Choroid plexus epithelial cell (primary cell): Measurements from ENCODE around the gene SLC23A1.
"Not testable (repeated sequence)": the region's sequence is repeated elsewhere in the genome, so short reads cannot be mapped to it uniquely, and the experiment has no call there.

ENCODE experiments used
- DNase-seq: peaks from one replicate; pipeline ENCODE4 v3.0.0-alpha.2; 2010; ENCODE audit warnings: low read depth
- H3K4me3 ChIP-seq: 2 replicates; pipeline ENCODE4 v1.5.1; 2011; ENCODE audit warnings: low read depth, mild to moderate bottlenecking, control low read depth, low read length, moderate library complexity
- TF ChIP-seq, protein P1 (sequence below): conservative IDR thresholded peaks from 2 replicates; pipeline ENCODE4 v1.5.1; 2011; ENCODE audit warnings: low read depth, mild to moderate bottlenecking, control low read depth, inconsistent platforms, low read length, moderate library complexity

The SLC23A1 gene

DNA sequence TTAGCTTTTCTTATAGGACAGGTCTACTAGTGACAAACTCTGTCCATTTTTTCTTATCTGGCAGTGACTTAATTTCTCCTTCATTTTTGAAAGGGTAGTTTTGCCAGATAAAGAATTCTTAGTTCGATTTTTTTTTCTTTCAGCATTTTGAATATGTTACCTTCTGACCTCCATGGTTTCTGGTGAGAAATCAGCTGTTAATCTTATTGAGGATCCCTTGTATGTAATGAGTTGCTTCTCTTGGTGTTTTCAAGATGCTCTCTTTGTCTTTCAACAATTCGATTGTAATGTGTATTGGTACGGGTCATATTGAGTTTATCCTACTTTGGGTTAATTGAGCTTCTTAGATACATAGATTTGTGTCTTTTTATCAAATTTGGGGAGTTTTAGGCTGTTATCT is 28.9 kb downstream of the SLC23A1 start:
- TF ChIP-seq, protein P1, sequence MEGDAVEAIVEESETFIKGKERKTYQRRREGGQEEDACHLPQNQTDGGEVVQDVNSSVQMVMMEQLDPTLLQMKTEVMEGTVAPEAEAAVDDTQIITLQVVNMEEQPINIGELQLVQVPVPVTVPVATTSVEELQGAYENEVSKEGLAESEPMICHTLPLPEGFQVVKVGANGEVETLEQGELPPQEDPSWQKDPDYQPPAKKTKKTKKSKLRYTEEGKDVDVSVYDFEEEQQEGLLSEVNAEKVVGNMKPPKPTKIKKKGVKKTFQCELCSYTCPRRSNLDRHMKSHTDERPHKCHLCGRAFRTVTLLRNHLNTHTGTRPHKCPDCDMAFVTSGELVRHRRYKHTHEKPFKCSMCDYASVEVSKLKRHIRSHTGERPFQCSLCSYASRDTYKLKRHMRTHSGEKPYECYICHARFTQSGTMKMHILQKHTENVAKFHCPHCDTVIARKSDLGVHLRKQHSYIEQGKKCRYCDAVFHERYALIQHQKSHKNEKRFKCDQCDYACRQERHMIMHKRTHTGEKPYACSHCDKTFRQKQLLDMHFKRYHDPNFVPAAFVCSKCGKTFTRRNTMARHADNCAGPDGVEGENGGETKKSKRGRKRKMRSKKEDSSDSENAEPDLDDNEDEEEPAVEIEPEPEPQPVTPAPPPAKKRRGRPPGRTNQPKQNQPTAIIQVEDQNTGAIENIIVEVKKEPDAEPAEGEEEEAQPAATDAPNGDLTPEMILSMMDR = no peak
- H3K4me3 ChIP-seq = no peak overlapping the region
- no peak for DNase-seq

DNA sequence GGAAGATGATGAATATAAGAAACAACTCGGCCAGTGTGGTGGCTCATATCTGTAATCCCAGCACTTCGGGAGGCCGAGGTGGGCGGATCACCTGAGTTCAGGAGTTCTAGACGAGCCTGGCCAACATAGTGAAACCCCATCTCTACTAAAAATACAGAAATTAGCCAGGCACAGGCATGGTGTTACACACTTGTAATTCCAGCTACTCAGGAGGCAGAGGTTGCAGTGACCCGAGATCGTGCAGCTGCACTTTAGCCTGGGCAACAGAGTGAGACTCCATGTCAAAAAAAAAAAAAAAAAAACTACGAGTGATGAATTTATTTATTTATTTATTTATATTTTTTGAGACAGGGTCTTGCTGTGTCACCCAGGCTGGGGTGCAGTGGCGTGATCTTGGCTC is 35.2 kb downstream of the SLC23A1 start:
- not testable (repeated sequence) for H3K4me3 ChIP-seq, DNase-seq

DNA sequence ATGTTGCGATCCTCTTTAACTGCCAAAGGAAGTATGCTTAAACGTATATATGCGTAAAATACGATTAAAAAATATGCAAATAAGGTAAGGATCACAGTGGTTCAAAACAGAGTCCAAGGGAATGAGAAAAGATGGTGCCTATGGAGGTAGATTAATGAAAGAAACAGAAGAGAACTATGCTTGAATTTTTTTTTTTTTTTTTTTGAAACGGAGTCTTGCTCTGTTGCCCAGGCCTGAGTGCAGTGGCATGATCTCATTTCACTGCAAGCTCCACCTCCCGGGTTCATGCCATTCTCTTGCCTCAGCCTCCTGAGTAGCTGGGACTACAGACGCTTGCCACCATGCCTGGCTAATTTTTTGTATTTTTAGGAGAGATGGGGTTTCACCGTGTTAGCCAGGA is 37.7 kb downstream of the SLC23A1 start:
- not testable (repeated sequence) for DNase-seq, H3K4me3 ChIP-seq

DNA sequence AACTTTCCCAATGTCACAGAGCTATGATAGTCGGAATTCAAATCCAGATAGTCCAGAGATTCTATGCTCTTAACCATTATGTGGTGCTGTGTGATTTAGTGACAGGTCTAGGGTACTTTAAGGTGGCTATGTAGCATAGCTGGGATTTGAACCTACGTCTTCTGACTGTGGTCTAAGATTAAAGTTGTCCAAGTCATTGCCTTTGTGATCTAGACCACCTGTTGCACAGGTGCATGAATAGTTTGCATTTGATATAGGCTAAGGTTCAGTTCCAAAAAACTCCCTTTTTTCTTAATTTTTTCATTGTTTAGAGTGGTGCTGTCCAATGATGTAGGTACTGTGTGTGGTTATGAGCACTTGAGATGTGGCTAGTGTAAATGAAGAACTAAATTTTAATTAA is 38.9 kb downstream of the SLC23A1 start:
- TF ChIP-seq, protein P1 = no peak
- H3K4me3 ChIP-seq = no peak overlapping the region
- no peak for DNase-seq

DNA sequence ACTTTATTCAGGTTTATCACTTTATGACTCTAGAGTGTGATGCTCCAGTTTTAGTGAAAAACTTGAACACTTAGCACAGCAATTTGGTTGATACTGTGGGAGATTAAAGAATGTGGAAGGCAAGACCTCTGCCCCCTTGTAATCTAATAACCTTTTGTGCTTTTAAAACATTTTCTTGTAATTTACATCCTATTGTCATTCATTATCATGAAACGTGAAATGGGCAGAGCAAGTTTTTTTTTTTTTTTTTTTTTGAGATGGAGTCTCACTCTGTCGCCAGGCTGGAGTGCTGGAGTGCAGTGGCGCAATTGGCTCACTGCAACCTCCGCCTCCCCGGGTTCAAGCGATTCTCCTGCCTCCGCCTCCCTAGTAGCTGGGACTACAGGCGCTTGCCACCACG is 39.6 kb downstream of the SLC23A1 start:
- peak overlapping the region; percentile 100 for H3K4me3 ChIP-seq
- TF ChIP-seq, protein P1 = no peak
- DNase-seq = no peak

DNA sequence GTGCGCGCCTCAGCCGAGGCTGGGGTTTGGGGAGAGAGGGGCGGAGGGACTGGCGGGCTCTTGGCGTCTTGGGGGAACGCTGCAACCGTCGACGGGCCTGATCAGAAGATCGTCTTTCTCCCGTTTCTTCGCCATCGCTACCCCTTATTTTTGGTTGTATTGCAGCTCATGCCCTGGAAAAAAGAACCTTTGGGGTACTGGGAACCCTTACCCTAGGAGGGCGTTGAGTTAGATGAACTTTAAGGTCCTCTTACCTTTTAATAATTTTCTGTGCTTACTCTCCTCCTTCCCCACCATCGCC is 40.7 kb downstream of the SLC23A1 start:
- TF ChIP-seq, protein P1 = no peak
- DNase-seq = no peak

DNA sequence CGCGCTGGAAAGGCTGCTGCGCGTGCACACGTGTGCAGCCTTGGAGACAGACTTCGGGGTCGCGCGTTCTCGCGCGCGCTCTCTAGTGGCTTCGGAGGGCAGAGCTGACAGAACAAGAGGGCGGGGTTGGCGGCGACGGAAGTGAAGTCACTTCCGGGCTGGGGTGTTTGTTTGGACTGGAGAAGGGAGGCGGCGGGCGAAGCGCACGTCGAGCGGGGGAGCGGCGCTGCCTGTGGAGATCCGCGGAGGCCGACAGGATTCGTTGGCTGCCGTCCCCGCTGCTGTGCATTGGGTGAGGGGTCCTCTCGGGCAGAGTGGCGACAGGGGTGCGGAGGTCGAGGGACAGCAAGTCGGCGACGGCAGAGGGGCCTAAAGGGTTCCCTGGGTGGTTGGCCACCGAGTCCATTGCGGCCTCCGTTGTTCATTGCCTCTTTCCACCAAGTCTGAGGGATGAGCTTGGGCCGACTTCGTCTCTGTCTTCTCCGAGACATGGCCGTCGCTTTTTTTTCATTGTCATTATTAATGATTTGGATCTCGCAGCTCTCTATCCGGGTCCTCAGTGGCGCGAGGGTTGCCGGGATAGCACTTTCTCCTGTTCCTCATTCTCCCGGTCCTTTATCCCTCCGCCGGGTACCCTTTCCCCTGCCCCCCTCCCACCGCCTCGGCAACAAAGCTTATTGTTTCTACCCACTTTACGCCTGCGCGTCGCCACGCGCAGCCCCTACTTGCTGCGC is 41.2 kb downstream of the SLC23A1 start, which contains the start of gene PAIP2:
Gene PAIP2, plus strand, starts transcription at position 166 of the 734 bp plus-strand sequence. CDS start 21,931 bp downstream, outside the sequence.
- TF ChIP-seq, protein P1 = peak; percentile 78
- DNase-seq = peak; percentile 99
- peak within 1 kb of the TSS; percentile 100 for H3K4me3 ChIP-seq

More for the DNA sequence above, 40.7 kb downstream of the SLC23A1 start:
- peak overlapping the region; percentile 100 for H3K4me3 ChIP-seq

DNA sequence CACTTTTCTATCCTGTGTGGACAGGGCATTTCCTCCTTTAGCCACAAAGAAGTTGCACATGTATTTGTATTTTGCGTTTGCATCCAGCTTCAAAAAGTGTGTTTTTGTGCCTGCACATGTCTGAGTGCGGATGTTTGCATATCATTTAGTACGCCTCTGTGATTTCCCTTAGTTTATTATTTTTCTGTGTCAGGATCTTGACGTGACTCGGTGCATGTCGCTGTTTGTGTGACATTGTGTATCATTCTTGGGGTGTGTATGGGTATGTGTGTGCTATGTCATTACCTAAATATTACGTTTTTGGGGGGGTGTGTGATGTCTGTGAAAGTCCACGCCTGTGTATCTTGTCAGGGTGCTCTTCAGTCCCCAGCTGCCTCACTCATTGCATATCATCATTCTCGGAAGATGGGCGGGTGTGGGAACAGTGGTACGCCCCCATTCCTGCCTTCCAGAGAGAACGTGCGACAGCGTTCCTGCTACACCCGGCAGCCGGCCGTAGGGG is 41.9 kb downstream of the SLC23A1 start:
- TF ChIP-seq, protein P1 = no peak
- H3K4me3 ChIP-seq = peak overlapping the region; percentile 100
- DNase-seq = no peak
